Stimulated activated CD4-positive, alpha-beta T cell treated with anti-CD3 and anti-CD28 coated beads, Interleukin-2, amount 100 ng/mL, for 24 hours (primary cell): Measurements from ENCODE around the gene DKK3.
"Not testable (repeated sequence)": the region's sequence is repeated elsewhere in the genome, so short reads cannot be mapped to it uniquely, and the experiment has no call there.

Experiments used
- DNase-seq, 2 donors: peaks; one replicate each; pipeline ENCODE4 v3.0.0-alpha.2; 2020

DKK3 gene

DNA sequence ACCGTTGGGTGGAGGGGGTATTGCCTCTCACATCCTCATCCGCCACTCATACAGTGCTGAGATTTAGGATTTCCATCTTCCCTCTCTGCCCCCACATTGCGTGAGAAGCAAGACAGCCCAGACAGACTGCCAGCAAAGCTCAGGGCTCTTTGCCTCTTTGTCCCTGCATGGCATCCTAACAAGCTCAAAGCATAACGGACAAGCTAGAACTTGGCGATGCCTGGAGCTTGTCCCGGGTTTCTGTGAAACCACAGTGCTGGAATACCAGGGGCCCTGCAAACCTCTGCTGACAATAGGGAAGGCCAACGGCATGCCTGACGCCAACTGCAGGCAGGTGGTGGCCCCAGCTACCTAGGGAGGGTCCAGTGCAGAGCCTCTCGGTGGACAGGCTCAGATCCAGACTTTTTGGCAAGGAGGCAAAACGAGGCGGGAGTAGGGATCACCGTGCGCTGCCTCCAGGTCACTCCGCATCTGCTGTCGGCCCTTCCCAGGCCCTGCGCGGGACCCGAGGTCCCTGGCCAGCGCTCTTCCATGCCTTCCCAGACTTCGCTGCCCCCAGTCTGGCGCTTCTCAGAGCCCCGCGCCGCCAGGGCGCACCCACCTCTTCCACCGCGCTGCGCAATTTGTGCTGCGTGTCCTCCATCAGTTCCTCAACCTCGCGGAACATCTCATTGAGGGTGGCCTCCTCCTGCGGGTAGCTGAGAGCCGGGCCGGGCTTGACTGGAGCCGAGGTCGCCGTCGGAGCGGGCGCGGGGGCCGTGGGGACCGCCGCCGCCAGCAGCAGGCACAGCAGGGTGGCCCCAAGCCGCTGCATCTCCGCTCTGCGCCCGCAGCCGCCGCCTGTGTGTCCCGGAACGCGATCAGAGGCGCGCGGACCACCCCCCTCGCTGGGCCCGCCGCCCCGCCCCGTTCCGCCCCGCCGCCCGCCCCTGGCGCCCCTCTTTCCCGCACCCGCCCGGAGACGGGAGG lies at the start of gene DKK3:
Gene DKK3, minus strand, starts transcription at position 858 of the 969 bp plus-strand sequence. Its CDS starts 44 bp downstream, at position 814.
- DNase-seq, result peak in 1 of 2 donors; percentile 7

DNA sequence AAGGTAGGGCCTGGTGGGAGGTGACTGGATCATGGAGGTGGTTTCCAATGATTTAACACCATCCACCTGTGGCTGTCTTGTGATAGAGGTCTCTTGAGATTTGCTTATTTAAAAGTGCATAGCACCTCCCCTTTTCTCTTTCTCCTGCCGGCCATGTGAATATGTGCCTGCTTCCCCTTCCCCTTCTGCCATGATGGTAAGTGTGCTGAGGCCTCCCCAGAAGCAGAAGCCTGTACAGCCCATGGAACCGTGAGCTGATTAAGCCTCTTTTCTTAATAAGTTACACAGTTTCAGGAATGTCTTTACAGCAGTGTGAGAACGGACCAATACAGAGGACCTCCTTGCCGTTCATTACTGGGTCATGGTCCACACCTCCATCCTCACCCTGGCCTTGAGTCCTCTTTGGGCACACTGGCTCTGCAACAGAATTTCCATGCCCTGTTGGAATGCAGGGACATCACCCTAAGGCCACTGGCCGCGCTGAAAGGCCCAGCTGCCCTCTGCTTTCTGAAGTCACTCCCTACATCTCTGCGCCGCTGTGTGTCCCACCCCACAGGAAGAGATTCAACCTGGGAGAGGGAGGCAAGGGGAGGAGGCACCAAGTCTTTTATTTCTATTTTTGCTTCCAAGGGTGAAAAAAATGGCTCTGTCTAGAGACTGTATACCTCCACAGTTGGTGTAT lies 49.0 kb upstream of the DKK3 start:
- no peak for DNase-seq

DNA sequence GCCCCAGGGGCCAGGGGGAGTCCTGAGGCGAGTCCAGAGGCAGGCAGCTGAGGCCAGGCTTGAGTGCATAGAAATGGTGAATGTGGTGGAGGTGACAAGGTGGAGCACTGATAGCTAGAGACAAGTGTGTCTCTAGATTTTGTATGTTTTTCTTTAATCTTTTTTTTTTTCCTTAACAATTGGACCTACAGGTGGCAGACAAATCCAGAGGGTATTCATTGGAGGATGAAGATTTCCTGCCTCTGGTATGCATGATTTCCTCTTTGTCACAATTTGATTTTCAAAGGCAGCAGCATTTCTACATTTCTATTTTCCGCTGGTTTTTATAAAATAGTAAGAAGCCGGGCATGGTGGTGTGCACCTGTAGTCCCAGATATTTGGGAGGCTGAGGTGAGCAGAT lies 47.7 kb upstream of the DKK3 start:
- no peak for DNase-seq

- DNase-seq, result no peak
These were observed 45.4 kb upstream of the DKK3 start for GRCh38 chr11:12053606-12054361.

DNA sequence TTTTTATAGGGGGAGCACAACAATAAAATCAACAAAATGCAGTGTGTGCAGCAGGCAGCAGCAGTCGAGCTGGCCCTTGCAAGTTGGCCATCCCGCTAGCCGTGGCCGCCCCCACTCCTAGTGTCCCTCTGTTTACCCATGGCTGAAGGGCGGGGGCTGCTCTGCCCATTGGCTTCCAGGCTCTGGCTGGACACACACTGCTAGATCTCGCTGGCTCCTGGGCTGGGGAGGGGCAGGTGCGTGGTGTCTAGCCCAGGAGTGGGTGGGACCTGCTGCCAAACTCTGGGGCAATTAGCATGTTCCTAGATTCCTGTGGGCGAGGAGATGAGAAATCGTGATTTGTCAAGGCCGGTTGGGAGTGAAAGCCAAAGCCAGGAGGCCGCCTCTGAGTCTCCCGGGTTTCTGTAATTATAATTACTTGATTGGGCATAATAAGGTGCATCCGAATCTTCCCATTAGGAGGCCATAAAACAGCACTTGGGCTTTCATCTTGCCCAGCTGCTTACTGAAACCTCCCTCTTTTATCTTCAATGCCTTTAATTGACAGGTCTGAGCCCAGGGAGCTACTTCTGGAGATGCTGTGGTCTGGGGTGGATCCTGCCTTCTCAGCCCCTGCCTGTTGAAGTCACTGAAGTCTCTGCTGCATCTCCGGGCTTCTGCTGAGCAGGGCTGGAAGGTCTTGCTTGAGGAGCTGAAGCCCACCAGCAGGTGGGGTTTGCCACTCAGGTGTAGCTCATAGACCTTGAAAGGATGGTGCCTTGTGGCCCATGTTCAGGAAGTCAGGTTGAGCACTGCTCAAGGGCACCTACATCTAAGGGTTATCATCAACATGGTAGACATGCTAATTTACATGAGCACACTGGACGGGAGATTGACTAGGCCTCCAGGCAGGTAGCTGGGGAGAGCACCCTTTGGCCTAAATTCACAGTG lies 44.5 kb upstream of the DKK3 start:
- DNase-seq, result peak in 1 of 2 donors; percentile 17

GRCh38 chr11:12051287-12051662 lies 42.8 kb upstream of the DKK3 start:
- DNase-seq, result no peak

DNA sequence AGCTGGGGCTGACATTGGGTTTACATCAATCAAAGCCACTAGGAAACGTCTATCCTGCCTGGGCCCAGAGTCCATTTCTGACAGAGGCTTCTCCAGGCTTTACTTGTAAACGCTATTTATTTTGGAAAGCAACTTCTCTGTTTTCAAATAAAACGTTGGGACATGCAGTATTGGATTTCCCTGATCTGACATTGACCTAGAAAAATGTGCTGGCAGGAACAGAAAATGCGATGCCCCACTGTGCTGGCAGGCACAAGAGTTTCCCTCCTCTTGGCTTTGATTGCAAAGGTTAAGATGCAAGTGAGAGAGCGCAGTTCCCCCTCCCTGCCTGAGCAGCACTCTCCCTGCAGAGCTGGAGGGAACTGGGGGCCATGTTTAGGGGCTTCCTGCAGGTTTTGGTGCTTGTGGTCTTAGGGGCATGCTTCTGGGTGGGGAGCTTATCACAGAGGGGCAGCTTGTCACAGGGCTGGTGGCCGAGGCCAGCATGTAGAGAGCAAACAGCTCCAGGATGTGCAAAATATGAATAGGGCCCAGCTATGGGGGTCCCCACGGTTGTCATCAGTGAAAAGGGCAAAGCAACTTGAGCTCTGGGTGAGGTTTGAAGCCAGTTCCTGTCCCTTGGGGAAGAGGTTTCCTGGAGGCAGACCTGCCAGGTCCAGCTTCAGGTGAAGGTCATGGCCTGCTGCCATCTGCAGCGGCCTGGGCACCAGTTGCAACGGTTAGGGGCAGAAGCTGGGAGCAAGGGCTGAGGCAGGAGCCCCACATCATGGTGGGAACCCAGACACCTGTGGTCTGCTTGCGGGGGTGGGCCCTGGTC lies 42.3 kb upstream of the DKK3 start:
- DNase-seq, result no peak

GRCh38 chr11:12048936-12049790 lies 40.7 kb upstream of the DKK3 start:
- no peak for DNase-seq

DNA sequence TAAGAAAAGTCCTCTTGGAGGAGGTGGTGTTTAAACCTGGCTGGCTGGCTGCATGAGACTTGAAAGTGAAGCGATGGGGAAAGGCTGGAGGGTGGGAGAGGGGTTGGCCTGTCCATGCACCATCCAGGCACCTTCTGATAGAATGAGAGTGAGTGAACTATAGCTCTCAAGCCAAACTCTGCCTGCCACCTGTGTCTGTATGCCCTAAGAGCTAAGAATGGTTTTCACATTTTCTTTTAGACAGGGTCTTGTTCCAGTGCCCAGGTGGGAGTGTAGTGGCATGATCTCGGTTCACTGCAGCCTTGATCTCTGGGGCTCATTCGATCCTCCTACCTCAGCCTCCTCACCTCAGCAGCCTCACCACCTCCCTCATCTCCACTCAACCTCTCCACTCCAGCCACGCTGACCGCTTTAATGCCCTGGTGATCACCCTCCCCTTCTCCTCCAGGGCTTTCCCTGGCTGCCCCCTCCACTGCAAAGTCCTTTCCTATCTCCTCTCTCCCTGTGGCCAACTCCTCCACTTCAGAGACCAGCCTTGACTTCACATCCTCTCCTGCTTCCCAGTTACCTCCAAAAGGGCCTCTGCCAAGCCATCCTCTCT lies 38.3 kb upstream of the DKK3 start:
- DNase-seq, result no peak

DNA sequence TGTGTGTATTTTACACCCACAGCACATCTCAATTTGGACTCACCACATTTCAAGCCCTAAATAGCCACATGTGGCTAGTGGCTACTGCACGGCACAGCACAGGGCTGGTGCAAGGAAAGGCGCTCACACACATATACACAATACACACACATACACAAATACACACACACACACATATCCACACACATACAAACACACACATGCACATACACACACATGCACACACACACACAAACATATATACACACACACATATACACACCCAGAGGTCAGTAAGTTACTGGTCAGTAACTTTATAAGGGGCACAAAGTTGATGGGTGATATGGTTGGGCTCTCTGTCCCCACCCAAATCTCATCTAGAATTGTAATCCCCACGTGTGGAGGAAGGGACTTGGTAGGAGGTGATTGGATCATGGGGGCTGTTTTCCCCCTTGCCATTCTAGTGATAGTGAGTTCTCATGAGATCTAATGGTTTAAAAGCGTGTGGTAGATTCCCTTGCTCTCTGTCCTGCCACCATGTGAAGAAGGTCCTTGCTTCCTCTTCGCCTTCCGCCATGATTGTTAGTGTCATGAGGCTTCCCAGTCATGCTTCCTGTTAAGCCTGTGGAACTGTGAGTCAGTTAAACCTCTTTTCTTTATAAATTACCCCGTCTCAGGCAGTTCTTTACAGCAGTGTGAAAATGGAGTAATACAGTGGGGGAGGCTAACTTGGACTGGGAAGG lies 37.6 kb upstream of the DKK3 start:
- no peak for DNase-seq

GRCh38 chr11:12044799-12045198 lies 36.4 kb upstream of the DKK3 start:
- DNase-seq, result no peak

DNA sequence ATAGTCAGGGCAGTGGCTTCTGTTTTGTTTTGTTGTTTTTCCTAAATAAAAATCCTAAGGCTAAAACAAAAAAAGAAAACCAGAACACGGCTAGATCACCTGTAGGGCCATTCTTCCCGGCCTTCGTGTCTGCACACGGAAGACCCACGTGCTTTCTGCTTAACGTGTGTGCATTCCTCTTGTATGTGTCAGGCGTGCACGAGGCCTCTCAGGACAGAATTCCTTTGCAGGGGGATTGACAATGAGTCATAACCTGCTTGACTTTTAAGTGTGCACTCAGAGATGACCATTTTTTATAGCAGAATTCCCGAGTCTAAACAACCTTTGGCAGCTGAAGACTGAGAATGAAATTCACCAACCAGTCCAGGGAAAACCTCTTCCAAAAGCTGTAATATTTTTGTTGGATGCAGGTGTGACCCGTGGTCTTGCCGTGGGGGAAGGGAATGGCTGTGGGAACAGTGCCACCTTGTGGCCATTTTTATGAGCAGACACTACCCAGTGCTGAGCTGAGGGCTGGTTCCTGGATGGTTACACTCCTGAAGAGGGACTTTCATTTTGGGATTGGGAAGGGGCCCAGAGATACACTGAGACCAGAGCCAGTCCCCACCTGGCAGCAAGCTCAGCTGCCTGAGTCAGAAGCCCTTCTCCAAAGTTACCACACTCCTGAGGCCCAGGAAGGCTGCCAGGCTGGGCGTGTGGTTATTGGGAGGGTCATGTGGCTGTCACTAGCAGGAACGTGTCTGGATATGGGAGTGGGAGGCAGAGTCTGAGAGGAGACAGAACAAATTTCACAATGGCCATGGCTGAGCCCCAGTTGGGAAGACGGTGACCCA lies 35.7 kb upstream of the DKK3 start:
- peak; percentile 70 to 73 for DNase-seq

- DNase-seq, result no peak
These were observed 34.8 kb upstream of the DKK3 start for GRCh38 chr11:12043221-12043620.

DNA sequence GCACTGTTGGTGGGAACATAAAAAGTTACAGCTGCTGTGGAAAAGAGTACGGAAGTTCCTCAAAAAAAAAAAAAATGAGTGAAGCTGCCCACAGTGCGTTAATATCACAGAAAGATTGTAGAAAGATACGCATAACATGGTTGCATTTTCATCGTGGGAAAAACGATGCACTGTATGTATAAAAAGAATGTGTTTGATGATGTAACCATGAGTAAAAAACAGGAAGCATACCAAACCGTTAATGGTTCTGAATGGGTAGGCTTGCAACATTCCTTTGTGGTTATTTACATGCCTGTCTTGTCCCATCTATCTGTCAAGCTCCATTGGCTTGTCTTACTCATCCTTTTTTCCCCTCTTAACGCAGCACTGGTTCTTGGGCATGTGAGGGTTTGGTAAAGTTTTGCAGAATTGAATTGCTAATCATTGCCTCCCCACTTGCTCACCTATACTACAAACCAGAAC lies 33.8 kb upstream of the DKK3 start:
- DNase-seq, result no peak

- DNase-seq, result not testable (repeated sequence)
These were observed 32.3 kb upstream of the DKK3 start for GRCh38 chr11:12040719-12041118.

GRCh38 chr11:12032968-12033367 lies 24.5 kb upstream of the DKK3 start:
- no peak for DNase-seq

DNA sequence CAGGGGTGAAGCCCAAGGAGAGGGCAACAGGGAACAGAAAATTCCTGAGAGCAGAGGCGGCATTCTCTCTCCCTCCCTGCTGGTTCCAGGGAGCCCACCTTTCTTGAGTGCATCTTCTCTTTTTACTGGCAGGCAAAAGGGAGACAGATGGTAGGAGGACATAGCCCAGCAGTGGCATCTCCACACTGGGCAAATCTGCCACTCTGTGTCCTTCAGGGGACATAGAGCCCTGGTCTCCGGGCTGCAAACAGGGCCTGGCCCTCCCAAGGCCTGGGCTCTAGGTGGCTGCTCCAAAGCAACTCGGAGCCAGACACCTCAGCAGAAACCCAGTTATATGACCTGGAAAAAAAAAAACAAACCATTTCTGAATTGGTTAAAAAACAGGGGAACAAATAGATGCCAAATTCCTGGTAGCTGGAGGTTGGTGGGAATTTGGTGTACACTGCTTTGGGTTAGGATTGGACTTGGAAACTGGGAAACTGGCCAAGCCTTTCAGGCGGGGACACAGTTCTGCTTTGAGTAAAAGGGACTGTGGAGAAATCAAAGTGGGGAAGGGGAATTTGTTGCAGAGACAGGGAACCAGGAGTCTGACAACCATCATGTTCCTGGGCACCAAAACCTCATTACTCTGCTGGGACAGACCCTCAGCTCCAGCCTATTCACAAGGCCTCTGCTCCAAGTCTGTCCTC lies 23.6 kb upstream of the DKK3 start:
- no peak for DNase-seq
